HL-60 (cell line): ENCODE measurements around the gene AMIGO2.

Source experiments
- DNase-seq, 2 experiments: peaks; one replicate each; pipeline ENCODE4 v3.0.0-alpha.2; 2010 to 2020; ENCODE audit warnings: low read depth in 1 of 2, low spot score in 1 of 2
- H3K27ac ChIP-seq: fragments of 250-450 bp; sonication (Bioruptor Pico); replicated peaks from 2 replicates; pipeline ENCODE4 v1.5.1; 2020; ENCODE audit warnings: mild to moderate bottlenecking, moderate library complexity
- H3K27me3 ChIP-seq: fragments of 250-450 bp; sonication (Bioruptor Pico); 2 replicates; pipeline ENCODE4 v1.5.1; 2021; ENCODE audit warnings: mild to moderate bottlenecking, moderate library complexity; ENCODE audit not compliant: insufficient read depth, poor library complexity, severe bottlenecking
- H3K4me3 ChIP-seq: replicated peaks from 2 replicates; pipeline ENCODE4 v1.5.1; 2011; ENCODE audit warnings: mild to moderate bottlenecking, control low read depth, low read length; ENCODE audit not compliant: insufficient read depth
- CTCF ChIP-seq: IDR thresholded peaks from one replicate; pipeline ENCODE4 v1.5.1; 2011; ENCODE audit warnings: low read length, control low read depth, inconsistent platforms; ENCODE audit not compliant: insufficient read depth
- GABPA ChIP-seq: IDR thresholded peaks from 2 replicates; pipeline ENCODE4 v1.6.1; 2012; ENCODE audit warnings: low read depth
- POLR2AphosphoS5 ChIP-seq: IDR thresholded peaks from 2 replicates; pipeline ENCODE4 v1.6.1; 2012; ENCODE audit warnings: low read depth
- SPI1 ChIP-seq: IDR thresholded peaks from 2 replicates; pipeline ENCODE4 v1.6.1; 2012; ENCODE audit warnings: low read depth, mild to moderate bottlenecking, borderline replicate concordance
- TF ChIP-seq, protein P1 (sequence below): IDR thresholded peaks from 2 replicates; pipeline ENCODE4 v1.6.1; 2012; ENCODE audit warnings: low read depth; ENCODE audit not compliant: insufficient replicate concordance

AMIGO2 gene

GRCh38 chr12:47033789-47034555 is 45.8 kb downstream of the AMIGO2 start:
- no peak for DNase-seq
- H3K27ac ChIP-seq = no peak overlapping the region

GRCh38 chr12:47033081-47033480 is 46.7 kb downstream of the AMIGO2 start:
- no peak overlapping the region for H3K27ac ChIP-seq
- no peaks in the 10 kb centered on the region for H3K27me3 ChIP-seq
- TF ChIP-seq GABPA (no peak), POLR2AphosphoS5 (no peak), SPI1 (no peak), CTCF (no peak)
- TF ChIP-seq, protein P1, sequence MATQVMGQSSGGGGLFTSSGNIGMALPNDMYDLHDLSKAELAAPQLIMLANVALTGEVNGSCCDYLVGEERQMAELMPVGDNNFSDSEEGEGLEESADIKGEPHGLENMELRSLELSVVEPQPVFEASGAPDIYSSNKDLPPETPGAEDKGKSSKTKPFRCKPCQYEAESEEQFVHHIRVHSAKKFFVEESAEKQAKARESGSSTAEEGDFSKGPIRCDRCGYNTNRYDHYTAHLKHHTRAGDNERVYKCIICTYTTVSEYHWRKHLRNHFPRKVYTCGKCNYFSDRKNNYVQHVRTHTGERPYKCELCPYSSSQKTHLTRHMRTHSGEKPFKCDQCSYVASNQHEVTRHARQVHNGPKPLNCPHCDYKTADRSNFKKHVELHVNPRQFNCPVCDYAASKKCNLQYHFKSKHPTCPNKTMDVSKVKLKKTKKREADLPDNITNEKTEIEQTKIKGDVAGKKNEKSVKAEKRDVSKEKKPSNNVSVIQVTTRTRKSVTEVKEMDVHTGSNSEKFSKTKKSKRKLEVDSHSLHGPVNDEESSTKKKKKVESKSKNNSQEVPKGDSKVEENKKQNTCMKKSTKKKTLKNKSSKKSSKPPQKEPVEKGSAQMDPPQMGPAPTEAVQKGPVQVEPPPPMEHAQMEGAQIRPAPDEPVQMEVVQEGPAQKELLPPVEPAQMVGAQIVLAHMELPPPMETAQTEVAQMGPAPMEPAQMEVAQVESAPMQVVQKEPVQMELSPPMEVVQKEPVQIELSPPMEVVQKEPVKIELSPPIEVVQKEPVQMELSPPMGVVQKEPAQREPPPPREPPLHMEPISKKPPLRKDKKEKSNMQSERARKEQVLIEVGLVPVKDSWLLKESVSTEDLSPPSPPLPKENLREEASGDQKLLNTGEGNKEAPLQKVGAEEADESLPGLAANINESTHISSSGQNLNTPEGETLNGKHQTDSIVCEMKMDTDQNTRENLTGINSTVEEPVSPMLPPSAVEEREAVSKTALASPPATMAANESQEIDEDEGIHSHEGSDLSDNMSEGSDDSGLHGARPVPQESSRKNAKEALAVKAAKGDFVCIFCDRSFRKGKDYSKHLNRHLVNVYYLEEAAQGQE = no peak
- no peak for DNase-seq
- H3K4me3 ChIP-seq = no peak overlapping the region

More at GRCh38 chr12:47033789-47034555, 45.8 kb downstream of the AMIGO2 start:
- H3K27me3 ChIP-seq = no peaks in the 10 kb centered on the region
- no peak overlapping the region for H3K4me3 ChIP-seq
- TF ChIP-seq, protein P1 = no peak
- TF ChIP-seq SPI1 (no peak), POLR2AphosphoS5 (no peak), CTCF (no peak), GABPA (no peak)

DNA sequence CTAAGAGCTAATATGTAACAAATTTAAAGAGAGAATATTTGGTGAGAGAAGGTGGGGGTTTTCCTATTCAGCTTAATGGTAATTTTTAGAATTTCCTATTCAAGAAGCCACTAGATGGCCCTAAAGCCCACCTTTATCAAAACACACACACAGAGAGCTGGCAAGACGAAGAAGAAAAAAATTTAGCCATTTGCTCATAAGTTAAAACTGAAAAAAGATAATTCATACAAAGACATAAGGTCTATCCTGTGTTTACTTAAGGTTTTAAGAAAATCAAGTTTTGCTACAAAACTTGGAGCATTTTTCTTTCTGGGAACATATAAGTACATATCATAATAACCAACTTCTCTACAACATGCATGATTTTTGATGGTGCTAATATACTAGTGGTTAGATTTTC is 47.1 kb downstream of the AMIGO2 start:
- TF ChIP-seq, protein P1 = no peak
- TF ChIP-seq POLR2AphosphoS5 = no peak
- TF ChIP-seq GABPA = no peak
- no peak for TF ChIP-seq SPI1
- TF ChIP-seq CTCF = no peak
- peak in 1 of 2 experiments; percentile 16 for DNase-seq
- no peak overlapping the region for H3K4me3 ChIP-seq
- no peak overlapping the region for H3K27ac ChIP-seq
- no peaks in the 10 kb centered on the region for H3K27me3 ChIP-seq
